GM19035 (cell line): ENCODE measurements around the gene SPATA25.
"Not testable (repeated sequence)": the region's sequence is repeated elsewhere in the genome, so short reads cannot be mapped to it uniquely, and the experiment has no call there.

Experiments used
- ATAC-seq: cut with Tn5 transposase; IDR thresholded peaks from one replicate; pipeline ENCODE4 v1.9.1; 2021; ENCODE audit not compliant: unreplicated experiment

SPATA25 gene

DNA sequence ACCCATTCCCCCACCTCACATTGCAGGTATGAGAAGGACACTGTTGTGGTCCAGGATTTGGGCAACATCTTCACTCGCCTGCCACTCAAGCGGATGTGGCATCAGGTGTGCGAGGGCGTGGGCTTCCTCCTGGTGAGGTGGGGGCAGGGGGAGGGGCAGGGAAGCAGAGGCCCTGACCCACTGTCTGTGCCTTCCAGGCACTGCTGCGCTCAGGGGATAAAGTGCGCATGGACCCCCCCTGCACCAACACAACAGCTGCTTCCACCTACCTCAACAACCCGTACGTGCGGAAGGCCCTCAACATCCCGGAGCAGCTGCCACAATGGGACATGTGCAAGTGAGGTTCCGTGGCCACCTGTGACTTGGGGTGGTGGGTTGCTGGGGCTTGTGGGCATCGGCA, 7.4 kb upstream of the SPATA25 start:
- no peak for ATAC-seq

DNA sequence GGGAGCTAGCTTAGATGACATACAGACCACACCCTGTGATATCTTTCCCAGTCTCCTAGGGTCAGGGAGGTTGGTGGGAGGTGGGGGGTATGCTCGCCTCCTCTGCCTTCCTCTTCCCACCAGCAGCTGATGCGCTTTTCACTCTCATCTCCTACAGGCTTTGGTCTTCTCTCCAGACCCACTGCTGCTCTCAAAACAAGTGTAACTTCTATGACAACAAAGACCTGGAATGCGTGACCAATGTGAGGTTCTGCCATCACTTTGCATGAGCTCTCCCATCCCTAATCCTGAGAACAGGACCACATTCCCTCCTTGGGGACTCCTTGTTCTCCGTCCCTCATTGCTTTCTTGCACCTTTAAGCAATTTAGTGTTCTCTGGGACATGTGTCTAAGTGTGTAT, 6.4 kb upstream of the SPATA25 start:
- no peak for ATAC-seq

DNA sequence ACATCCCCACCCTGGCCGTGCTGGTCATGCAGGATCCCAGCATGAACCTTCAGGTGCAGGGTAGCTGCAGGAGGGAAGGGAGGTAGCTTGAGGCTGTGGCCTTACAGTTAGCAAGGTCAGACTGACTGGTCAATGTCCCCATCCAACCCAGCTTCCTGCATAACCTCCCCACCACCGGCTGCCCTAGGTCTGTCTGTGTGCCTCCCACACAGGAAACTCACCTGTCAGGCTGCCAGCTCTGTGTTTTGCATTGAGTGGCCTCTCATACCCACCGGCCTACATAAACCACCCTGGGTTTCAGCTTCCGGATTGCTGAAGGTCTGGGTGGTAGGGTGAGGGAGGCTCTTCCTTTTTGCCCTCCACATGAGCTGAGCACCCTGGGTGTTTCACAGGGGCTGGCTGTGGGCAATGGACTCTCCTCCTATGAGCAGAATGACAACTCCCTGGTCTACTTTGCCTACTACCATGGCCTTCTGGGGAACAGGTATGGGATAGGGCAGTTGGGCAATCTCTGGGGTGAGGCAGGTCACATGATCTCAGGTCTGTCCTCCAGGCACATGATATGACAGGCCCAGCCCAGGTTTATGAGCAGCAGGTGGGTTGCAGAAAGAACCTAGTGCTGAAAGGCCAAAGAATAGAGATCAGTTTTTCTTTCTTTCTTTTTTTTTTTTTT, 5.5 kb upstream of the SPATA25 start:
- no peak for ATAC-seq

DNA sequence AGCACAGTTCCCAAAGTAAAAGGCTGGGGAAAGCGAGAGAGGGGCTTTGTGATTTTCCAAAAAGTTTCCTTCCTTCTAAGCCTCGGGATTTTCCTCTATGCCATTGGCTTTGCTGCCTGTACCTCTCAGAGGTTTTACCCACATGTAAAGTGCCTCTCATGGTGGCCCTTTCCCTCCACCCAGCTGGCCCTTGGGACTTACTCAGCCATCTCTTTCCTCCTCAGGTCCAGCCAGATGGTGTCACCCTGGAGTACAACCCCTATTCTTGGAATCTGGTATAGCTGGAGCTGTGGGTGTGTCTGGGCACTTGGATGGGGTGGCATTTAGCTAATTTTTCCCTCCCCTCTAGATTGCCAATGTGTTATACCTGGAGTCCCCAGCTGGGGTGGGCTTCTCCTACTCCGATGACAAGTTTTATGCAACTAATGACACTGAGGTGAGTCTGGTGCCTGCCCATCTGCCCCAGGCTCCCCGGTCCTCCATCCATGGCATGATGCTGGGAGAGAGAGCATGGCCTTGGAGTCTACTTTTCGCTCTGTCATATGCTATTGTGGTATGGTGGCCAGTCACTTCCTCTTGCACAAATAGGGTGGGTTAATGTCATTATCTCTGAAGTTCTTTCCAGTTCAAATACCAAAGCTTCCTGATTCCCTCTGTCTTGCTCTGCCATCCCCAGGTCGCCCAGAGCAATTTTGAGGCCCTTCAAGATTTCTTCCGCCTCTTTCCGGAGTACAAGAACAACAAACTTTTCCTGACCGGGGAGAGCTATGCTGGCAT, 4.8 kb upstream of the SPATA25 start:
- ATAC-seq = no peak

DNA sequence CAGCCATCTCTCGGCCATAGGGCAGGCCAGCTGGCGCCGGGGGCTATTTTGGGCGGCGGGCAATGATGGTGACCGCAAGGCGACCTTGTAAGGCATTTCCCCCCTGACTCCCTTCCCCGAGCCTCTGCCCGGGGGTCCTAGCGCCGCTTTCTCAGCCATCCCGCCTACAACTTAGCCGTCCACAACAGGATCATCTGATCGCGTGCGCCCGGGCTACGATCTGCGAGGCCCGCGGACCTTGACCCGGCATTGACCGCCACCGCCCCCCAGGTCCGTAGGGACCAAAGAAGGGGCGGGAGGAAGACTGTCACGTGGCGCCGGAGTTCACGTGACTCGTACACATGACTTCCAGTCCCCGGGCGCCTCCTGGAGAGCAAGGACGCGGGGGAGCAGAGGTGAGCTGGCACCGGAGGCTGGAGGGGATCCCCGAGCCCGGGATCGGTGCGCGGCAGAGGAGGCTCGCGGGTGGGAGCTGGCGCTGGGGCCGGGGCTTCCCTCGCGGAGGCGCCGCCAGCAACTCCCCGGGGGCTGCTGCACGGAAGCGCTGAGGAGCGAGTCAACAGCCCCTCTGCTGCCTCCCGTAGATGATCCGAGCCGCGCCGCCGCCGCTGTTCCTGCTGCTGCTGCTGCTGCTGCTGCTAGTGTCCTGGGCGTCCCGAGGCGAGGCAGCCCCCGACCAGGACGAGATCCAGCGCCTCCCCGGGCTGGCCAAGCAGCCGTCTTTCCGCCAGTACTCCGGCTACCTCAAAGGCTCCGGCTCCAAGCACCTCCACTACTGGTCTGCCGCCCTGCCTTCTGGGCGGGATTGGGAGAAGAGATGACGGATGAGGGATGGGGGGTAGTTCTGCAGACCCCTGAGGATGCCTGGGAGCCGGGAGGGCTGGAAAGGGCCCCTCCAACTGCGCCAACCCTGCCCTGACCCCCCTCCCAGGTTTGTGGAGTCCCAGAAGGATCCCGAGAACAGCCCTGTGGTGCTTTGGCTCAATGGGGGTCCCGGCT, 3.9 kb upstream of the SPATA25 start, which contains the start of the genes CTSA and NEURL2:
Gene CTSA, plus strand, starts transcription at position 351 of the 999 bp plus-strand sequence. Its CDS starts 234 bp downstream, at position 585.
Gene NEURL2, minus strand, starts transcription at position 224 of the 999 bp plus-strand sequence. Its CDS starts 217 bp downstream, at position 7.
- ATAC-seq = peak; percentile 81

DNA sequence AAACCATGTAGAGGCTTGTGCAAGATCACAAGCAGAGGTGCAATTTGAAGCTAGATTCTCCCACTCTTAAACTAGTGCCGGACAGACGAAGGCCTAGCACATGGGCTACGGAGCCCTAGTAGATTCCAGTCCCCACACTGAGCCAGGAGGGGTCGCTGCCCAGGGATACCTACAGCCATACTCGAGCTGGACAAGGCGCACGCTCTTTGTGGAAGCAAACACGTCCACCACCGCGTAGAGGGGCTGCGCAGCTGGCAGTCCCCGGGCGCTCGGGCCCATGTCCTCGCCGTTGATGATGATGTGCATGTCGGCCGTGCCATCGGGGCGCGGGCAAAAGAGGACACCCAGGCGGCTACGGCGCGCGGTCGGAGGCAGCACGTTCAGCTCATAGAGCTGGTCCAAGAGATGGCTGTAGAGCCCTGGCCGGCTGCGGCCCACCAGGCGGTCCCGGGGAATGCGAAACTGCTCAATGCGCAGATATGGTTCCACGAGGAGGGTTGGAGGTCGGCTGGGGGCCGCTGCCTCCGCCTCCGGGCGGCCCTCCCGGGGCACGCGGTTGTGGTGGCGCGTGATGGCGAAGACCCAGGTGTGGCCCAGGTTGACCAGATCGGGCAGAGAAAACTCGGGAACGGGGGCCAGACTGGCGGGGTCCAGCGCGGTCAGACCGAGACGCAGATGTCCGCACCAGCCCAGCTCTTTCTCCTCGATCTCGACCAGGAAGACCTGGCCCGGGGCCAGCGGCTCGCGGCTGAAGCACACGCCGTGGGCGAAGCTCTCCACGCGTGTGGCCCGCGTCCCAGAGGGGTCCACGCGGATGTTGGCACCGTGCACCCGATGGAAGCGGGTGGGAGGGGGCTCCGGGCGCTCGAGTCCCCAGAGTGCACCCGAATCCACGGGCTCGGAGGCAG, 2.9 kb upstream of the SPATA25 start:
- peak; percentile 4 for ATAC-seq

DNA sequence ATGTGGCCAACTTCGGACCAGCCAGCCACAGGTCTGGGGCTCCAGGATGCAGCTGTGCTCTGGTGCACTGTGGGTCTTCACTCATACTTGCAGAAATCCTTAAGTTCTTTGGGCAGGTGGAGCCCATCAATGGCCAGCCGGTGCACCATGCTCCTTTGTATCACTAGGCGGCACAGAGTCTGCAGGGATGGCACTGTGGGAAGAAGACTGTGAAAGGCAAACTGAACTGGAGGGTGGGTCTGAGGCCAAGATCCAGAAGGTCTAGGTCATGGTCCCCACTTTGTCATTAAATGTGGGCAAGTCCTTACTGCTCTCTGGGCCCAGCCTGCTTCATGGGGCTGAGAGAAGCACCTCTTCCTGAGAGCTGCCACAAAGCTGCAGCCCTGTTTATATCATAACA, 1.3 kb upstream of the SPATA25 start:
- ATAC-seq = no peak

DNA sequence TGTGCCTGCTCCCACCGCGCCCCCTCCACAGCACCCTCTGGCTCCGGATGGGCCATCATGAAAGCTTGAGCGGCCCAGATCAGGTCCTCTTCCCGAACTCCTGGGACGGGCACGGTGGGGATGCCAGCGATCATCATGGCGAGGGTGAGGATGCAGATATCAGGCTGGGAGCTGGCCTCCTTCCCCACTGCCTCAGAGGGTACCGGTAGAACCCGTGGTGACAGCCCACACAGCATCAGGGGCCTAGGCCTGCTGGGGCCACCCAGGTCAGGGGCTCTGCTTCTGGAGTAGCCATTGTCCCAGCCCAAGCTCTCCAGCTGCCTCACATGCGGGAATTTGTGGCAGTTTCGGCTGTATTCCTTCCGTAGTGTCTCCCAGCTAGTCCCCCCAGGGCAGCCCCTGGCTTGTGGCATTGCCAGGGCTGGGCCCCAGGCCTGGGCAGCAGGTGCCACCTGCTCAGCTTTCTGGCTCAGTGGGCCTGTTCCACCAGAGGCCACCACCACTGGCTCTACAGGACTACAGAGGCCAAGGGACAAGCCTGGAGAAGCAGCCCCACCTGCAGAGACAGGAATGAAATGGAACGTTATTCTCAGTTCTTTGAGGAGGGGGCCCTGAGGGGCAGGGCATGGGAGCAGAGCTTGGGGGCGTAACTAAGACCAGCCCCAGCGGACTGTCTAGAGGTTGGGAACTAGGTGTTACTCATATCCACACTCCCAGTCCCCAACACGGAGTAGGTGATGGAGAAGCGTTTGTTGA, 654 bp downstream of the SPATA25 start:
- ATAC-seq = no peak

DNA sequence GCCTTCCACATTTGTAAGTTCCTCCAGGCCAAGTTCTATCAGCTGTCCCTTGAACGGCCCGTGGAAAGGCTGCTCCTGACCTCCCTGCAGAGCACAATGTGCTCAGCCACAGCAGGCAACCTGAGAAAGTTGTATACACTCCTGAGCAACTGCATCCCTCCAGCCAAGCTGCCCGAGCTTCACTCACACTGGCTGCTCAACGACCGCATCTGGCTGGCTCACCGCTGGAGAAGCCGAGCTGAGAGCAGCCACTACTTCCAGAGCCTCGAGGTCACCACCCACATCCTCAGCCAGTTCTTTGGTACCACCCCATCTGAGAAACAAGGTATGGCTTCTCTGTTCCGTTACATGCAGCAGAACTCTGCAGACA, 4.3 kb downstream of the SPATA25 start:
- ATAC-seq = no peak

DNA sequence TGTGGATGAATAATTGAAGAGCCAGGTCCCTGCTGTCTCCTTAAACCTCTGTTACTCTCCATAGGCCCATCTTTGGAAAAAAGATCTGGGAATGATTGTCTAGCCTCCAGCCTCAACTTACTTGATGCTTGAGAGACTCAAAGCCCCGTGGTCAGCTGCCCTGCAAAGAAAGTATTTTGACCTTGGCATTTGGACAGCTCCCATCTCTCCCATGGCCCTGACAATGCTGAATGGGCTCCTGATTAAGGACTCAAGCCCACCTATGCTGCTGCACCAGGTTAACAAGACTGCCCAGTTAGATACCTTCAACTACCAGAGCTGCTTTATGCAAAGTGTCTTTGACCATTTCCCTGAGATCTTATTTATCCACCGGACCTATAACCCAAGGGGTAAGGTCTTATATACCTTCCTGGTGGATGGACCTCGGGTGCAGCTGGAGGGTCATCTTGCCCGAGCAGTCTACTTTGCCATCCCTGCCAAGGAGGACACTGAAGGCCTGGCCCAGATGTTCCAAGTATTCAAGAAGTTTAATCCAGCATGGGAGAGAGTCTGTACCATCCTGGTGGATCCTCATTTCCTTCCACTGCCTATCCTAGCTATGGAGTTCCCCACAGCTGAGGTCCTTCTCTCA, 4.8 kb downstream of the SPATA25 start:
- ATAC-seq = no peak

DNA sequence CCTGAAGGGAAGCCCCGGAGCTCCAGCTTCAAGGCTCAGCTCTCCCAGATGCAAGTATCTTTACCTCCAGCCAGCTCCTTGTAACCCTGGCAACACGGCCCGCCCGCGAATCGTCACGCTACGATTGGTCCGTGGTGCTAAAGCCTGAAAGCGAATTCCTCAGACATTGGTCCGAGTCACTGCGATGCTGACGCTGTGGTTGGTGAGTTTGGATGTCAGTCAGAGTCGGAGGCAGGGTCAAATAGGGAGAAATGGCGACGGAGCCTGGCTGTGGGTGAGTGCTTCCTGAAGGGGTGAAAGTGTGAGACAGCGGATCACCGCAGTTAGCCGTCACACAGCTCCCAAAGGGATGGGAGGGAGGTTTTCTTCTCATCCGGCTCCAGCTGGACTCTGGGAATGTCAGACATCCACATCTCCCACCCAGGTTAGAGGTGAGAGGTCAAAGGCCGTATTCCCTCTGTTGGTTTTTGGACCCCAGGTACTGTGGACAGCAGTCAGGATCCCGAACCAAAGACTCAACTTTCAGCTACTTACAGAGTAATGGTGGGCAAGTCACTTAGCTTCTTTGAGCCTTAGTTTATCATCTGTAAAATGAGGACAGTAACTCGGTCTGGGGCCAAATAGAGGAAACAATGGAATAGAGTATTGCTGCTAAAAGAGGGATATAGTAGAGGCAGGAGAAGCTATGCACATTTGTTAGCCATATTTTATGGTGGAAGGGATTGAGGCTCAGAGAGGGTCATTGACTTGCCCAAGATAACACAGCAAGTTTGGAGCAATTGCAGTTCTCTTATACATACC, 6.2 kb downstream of the SPATA25 start, which contains the start of gene ZSWIM1:
Gene ZSWIM1, plus strand, starts transcription at position 240 of the 801 bp plus-strand sequence. CDS start 1,366 bp downstream, outside the sequence.
- ATAC-seq = peak; percentile 95

DNA sequence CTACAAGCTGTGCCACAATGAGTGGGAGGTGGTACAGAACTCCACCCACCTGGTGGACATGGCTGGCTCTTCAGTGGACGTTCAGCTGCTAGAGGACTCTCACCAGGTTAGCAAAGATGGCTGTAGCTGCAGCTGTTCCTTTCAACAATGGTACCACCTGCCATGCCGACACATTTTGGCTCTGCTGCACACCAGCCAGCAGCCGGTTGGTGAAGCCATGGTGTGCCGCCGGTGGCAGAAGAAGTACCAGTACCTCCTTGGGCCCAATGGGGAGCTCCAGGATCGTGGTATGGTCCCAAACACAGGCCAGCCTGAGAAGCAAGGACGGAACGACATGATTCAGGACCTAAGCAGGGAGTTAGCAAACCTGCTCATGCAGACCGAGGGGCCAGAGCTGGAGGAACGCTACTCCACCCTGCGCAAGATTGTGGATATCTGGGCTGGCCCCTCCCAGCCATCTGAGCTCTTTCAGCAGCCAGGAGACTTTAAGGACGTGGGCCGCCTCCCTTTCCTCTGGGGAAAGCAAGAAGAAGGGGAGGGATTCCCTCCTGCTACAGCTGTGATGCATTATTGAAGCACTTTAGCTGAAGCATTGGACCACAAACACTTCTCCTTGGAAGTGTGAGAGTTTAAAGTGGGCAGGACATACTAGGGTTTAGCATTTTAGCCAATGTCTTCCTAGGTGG, 9.2 kb downstream of the SPATA25 start:
- no peak for ATAC-seq

DNA sequence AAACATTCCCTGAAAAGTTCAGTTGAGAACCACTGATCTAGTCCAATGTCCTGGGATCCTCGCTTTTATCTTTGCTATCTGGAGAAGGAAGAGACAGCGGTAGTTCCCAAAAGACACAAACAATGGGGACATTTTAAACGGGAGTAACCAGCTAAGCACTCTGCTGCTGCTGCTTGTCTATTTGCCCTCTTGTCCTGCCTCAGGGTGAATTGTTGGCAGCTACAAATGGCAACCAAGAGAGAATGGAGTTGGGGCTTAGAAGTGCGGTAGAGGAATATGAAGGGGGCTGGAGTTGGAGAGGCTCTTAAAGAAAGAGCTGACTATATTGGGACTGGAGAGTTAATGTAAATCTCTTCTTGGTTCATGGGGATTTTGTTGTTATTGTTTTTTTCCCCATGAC, 12.8 kb downstream of the SPATA25 start:
- no peak for ATAC-seq

DNA sequence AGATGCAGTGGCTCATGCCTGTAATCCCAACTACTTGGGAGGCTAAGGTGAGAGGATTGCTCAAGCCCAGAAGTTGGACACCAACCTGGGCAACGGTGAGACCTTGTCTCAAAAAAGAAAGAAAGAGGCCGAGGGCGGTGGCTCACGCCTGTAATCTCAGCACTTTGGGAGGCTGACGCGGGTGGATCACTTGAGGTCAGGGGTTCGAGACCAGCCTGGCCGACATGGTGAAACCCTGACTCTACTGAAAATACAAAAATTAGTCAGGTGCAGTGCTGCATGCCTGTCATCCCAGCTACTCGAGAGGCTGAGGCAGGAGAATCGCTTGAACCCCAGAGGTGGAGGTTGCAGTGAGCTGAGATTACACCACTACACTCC, 13.3 kb downstream of the SPATA25 start:
- ATAC-seq = not testable (repeated sequence)

DNA sequence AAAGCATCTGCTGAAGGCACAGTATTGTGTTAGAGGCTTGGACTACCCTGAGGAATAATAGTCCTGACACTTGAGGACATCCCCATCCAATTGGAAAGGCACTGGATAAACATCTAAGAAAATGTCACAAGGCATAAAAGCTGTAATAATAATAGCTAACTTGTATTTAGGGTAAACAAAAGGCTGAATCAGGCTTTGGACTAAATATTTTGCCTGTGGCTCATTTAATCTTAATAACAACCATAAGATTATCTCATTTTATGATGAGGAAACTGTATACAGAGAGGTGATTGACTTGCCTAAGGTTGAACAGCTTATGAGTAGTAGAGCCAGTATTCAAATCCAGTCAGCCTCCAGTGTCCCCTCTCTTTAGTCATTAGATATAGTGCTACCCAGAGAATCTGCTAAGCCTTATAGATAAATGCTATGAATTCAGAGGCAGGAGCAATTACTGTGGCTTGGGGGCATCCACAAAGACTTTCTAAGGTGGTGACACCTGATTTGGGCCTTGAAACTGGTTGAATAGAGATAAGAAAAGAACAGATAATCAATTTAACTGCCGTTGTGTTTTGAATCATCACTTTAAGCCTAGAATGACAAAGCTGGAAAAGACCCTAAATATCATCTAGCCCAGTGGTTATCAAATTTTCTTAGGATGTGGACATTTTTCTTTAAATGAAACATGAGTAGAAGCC, 13.9 kb downstream of the SPATA25 start:
- no peak for ATAC-seq

DNA sequence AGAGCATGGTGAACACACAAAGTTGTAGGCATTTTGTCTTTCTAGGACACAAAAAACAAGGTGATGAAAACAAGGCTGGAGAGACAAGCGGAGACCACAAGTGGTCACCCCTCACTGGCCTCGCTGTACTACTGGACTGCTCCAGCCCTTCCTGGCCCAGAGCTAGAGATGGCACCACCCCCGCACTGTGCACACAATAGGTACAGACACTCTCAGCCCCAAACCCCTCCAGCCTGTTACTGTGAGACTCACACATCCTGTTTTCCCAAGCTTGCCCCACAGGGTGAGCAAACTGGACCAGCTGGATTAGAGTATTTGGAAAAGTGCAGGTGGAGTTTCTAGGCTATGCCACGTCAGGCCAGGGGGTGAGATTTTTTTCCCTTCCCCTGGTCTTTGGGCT, 14.8 kb downstream of the SPATA25 start:
- ATAC-seq = no peak

DNA sequence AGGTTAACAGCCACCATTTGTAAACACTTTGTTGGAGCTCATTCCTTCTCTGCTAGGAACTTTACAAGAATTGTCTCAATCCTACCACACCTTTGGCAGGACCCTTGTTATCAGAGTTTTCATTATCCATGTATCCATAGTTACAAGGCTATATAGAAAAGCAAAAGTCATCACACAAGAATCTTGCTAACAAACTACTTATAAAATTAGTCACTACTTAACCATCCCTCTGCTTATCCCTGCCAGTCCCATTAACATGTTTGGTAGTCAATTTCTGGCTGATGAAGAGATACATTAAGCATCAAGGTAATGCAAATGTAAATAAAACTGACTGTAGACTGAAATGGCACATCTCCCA, 19.6 kb downstream of the SPATA25 start:
- ATAC-seq = no peak
